HG03571 (cell line): Measurements from ENCODE around the gene PCDHB11.
"Not testable (repeated sequence)": the region's sequence is repeated elsewhere in the genome, so short reads cannot be mapped to it uniquely, and the experiment has no call there.

ENCODE experiments used
- ATAC-seq: cut with Tn5 transposase; IDR thresholded peaks from one replicate; pipeline ENCODE4 v1.9.1; 2021; ENCODE audit not compliant: unreplicated experiment

PCDHB11 gene

DNA sequence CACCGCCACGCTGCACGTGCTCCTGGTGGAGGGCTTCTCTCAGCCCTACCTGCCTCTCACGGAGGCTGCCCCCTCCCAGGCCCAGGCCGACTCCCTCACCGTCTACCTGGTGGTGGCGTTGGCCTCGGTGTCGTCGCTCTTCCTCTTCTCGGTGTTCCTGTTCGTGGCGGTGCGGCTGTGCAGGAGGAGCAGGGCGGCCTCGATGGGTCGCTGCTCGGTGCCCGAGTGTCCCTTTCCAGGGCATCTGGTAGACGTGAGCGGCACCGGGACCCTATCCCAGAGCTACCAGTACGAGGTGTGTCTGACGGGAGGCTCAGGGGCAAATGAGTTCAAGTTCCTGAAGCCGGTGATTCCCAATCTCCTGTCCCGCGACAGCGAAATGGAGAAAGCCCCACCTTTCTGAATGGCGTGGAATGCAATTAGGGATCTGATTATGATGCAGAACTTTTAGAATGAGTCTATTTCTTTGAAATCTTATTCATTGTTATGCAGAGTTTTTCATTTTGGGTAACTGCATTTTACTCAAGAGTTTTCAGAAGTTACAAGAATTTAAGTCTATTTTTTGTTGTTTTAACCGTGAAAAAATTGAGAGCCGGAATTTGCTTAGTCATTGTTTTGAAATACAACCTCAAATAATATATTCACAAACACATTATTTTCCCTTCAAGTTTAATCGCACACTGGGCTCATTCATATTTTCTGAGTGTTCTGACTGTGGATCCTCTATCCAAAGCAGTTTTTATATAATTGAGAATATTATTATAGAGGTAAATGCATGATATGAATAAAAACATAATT lies 37.3 kb downstream of the PCDHB11 start:
- ATAC-seq = no peak

- ATAC-seq = no peak
These were observed 42.1 kb downstream of the PCDHB11 start for GRCh38 chr5:141241496-141241895.

DNA sequence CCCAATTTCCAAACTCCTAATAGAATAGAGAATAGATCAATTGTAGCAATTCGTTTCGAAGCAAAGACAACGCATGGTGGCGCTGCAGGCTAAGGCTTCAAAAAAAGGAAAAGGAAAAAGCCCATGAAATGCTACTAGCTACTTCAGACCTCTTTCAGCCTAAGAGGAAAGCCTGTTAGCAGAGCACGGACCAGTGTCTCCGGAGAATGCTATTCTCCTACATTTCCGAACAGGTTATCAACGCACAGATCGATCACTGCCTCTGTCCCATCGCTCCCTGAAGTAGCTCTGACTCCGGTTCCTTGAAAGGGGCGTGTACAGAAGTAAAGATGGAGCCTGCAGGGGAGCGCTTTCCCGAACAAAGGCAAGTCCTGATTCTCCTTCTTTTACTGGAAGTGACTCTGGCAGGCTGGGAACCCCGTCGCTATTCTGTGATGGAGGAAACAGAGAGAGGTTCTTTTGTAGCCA lies 45.9 kb downstream of the PCDHB11 start, which contains the start of gene PCDHB15:
TSS of gene PCDHB15 (plus strand) at position 146 of the 468 bp plus-strand sequence. CDS start at position 330, 184 bp downstream.
- no peak for ATAC-seq

DNA sequence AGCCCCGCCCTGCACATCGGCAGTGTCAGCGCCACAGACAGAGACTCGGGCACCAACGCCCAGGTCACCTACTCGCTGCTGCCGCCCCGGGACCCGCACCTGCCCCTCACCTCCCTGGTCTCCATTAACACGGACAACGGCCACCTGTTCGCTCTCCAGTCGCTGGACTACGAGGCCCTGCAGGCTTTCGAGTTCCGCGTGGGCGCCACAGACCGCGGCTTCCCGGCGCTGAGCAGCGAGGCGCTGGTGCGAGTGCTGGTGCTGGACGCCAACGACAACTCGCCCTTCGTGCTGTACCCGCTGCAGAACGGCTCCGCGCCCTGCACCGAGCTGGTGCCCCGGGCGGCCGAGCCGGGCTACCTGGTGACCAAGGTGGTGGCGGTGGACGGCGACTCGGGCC lies 47.5 kb downstream of the PCDHB11 start:
- not testable (repeated sequence) for ATAC-seq

GRCh38 chr5:141247434-141247833 lies 48.0 kb downstream of the PCDHB11 start:
- not testable (repeated sequence) for ATAC-seq

DNA sequence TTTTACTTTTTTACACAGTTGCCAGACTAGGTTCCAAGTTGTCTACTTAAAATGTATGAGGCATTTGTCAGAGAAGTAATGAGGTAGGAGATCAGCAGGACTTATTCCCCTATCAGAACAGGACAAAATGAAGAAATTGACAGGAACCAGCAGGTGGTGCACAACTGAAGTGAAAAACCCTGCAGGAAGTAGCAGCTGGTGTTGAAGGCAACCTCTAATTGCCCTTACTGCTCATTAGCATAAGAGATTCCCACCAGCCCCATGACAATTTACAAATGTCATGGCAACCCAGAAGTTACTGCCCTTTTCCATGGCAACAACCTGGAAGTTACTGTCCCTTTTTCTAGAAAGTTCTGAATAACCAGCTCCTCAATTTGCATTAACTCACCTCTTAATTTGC lies 51.1 kb downstream of the PCDHB11 start:
- ATAC-seq = no peak
